CD4-positive, alpha-beta memory T cell (primary cell): ENCODE data around the gene SCG2. TPM values are rescaled to one million over a fixed set of nuclear protein-coding genes. Genes with fewer than 3 reads are reported as not detected.

Experiments used
- CTCF ChIA-PET: fragments of 350-600 bp; sonication (Branson Sonifier 250); formaldehyde crosslinking; loops from one replicate; lab custom pipeline; 2021; ENCODE audit warnings: inconsistent platforms; ENCODE audit not compliant: partially characterized antibody; lab: Charles Lee
- POLR2A ChIA-PET: fragments of 350-600 bp; sonication (Branson Sonifier 250); formaldehyde crosslinking; loops from one replicate; lab custom pipeline; 2021; ENCODE audit not compliant: partially characterized antibody; lab: Charles Lee
- DNase-seq, 5 donors: peaks; one replicate each; pipeline versions ENCODE4 v3.0.0 to v3.0.0-alpha.2; 2020 to 2022; ENCODE audit warnings: mixed read lengths in 1 of 5
- H3K27ac ChIP-seq: one replicate; pipeline ENCODE4 v1.7.0; 2013; ENCODE audit warnings: low read depth, low read length
- H3K27me3 ChIP-seq: 2 replicates; pipeline ENCODE4 v1.7.0; 2013; ENCODE audit warnings: mild to moderate bottlenecking, low read length, moderate library complexity; ENCODE audit not compliant: insufficient read depth
- H3K36me3 ChIP-seq: 2 replicates; pipeline ENCODE4 v1.7.0; 2013; ENCODE audit warnings: mild to moderate bottlenecking, low read length, moderate library complexity; ENCODE audit not compliant: insufficient read depth
- H3K4me1 ChIP-seq: 2 replicates; pipeline ENCODE4 v1.7.0; 2013; ENCODE audit warnings: mild to moderate bottlenecking, low read length, moderate library complexity; ENCODE audit not compliant: insufficient read depth
- H3K4me3 ChIP-seq, 2 donors: one replicate each; pipeline ENCODE4 v1.7.0; 2013; ENCODE audit warnings: low read length in 2 of 2, mild to moderate bottlenecking in 1 of 2
- H3K9me3 ChIP-seq, 2 donors: one replicate each; pipeline ENCODE4 v1.7.0; 2013; ENCODE audit warnings: low read length in 2 of 2, control low read depth in 1 of 2; ENCODE audit not compliant: control insufficient read depth in 1 of 2
- H3K27ac Mint-ChIP-seq, 7 donors: one replicate each; pipeline ENCODE4 v1.8.0; 2020 to 2021; ENCODE audit warnings: mixed read lengths in 7 of 7, mild to moderate bottlenecking in 6 of 7, inconsistent platforms in 3 of 7, moderate library complexity in 3 of 7
- H3K27me3 Mint-ChIP-seq, 2 donors: one replicate each; pipeline ENCODE4 v1.8.0; 2020 to 2021; ENCODE audit warnings: mixed read lengths in 2 of 2
- H3K36me3 Mint-ChIP-seq, 2 donors: one replicate each; pipeline ENCODE4 v1.8.0; 2020 to 2021; ENCODE audit warnings: mixed read lengths in 2 of 2, inconsistent platforms in 1 of 2, mild to moderate bottlenecking in 1 of 2
- H3K4me1 Mint-ChIP-seq, 4 donors: one replicate each; pipeline ENCODE4 v1.8.0; 2020 to 2021; ENCODE audit warnings: mixed read lengths in 4 of 4, mild to moderate bottlenecking in 1 of 4
- H3K4me3 Mint-ChIP-seq, 8 donors: one replicate each; pipeline ENCODE4 v1.8.0; 2020 to 2021; ENCODE audit warnings: mixed read lengths in 8 of 8, mild to moderate bottlenecking in 7 of 8, moderate library complexity in 6 of 8, inconsistent platforms in 3 of 8
- H3K9me3 Mint-ChIP-seq, 8 donors: one replicate each; pipeline ENCODE4 v1.8.0; 2020 to 2021; ENCODE audit warnings: mixed read lengths in 8 of 8, mild to moderate bottlenecking in 5 of 8, inconsistent platforms in 3 of 8, moderate library complexity in 1 of 8
- intact Hi-C: fragments of 100-400 bp; cut with micrococcal nuclease; formaldehyde crosslinking; loops from one replicate; pipeline ENCODE4 v1.15.1; 2023
- polyA plus RNA-seq, 2 donors: library from polyadenylated mRNA; unstranded; fragments of 300-500 nt; fragmentation: Illumina TruSeq; gene quantifications; one replicate each; pipeline ENCODE4 v1.2.3, GENCODE V29; 2021
- total RNA-seq, 2 experiments: library from RNA; stranded (reverse); gene quantifications; one replicate each; pipeline ENCODE4 v1.2.3, GENCODE V29; 2021

The SCG2 gene, protein sequence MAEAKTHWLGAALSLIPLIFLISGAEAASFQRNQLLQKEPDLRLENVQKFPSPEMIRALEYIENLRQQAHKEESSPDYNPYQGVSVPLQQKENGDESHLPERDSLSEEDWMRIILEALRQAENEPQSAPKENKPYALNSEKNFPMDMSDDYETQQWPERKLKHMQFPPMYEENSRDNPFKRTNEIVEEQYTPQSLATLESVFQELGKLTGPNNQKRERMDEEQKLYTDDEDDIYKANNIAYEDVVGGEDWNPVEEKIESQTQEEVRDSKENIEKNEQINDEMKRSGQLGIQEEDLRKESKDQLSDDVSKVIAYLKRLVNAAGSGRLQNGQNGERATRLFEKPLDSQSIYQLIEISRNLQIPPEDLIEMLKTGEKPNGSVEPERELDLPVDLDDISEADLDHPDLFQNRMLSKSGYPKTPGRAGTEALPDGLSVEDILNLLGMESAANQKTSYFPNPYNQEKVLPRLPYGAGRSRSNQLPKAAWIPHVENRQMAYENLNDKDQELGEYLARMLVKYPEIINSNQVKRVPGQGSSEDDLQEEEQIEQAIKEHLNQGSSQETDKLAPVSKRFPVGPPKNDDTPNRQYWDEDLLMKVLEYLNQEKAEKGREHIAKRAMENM
- not detected for total RNA-seq
- not detected for polyA plus RNA-seq

DNA sequence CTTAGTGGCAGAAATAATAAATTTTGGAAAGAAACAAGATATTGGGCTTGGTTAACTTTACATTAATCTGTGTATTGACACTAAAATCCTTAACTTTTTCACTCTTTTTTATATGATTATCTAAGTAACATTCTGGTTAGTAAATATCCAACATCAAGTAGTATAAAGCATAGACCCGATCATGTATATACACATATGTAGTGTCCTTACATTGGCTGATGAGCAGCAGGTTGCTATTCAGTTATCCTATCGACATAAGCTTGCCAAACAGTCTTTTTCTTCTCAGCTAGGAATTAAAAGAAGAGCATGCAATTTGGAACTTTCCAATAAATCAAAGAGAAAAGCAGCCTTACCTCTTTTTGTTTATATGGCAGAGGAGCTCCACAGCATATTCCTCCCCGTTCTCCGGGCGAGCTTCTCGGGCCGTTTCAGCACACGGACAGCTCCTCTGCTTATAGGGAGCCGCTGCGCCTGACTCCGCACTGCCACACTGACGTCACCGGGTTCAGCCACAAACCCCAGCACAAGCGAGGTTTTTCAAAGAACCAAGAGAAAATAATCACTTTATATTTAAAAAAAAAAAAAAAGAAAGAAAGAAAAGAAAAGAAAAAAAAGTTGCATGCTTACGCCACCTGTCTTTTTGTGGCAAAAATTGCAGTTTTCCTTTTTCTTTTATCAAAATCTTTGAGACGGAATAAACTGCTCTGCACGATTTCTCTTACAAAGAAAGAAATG lies at the start of gene SCG2:
SCG2 (minus strand) TSS at position 430 of the 735 bp plus-strand sequence. CDS start 3,079 bp downstream, outside the sequence.
- Mint-ChIP-seq H3K27me3 (peaks cover 1 to 7% of the 10 kb centered on the region in 2 donors), H3K4me1 (peaks cover 0 to 2% (median 0%) of the 10 kb centered on the region in 4 donors), H3K36me3 (no peaks in the 10 kb centered on the region), H3K9me3 (peaks cover 0 to 8% (median 1%) of the 10 kb centered on the region in 8 donors), H3K27ac (peak within 1 kb of the TSS in 1 of 7 donors; percentile 16), H3K4me3 (peak within 1 kb of the TSS in 3 of 8 donors; percentile 4 to 41 (median 25))
- Histone ChIP-seq H3K4me1 (no peaks in the 10 kb centered on the region), H3K36me3 (no peaks in the 10 kb centered on the region), H3K27ac (no peak within 1 kb of the TSS), H3K4me3 (no peak within 1 kb of the TSS), H3K27me3 (no peaks in the 10 kb centered on the region), H3K9me3 (no peaks in the 10 kb centered on the region)
- peak in 4 of 5 donors; percentile 8 to 17 (median 12) for DNase-seq
- intact Hi-C loops, result no loop called here
- CTCF ChIA-PET, result no interaction called here
- POLR2A ChIA-PET, result no interaction called here

- CTCF ChIA-PET, result interaction anchor here (0.8 kb wide), 1 partner anchor 16 kb away, joined by 3 read pairs; no protein-coding TSS in a partner anchor
- H3K36me3 ChIP-seq, result no peaks in the 10 kb centered on the region
- Mint-ChIP-seq H3K9me3 (peaks cover 0 to 4% (median 0%) of the 10 kb centered on the region in 8 donors), H3K4me1 (no peaks in the 10 kb centered on the region), H3K36me3 (no peaks in the 10 kb centered on the region), H3K4me3 (no peak overlapping the region), H3K27me3 (peaks cover 3 to 4% of the 10 kb centered on the region in 2 donors), H3K27ac (no peak overlapping the region)
- H3K4me1 ChIP-seq, result no peaks in the 10 kb centered on the region
- H3K9me3 ChIP-seq, result no peaks in the 10 kb centered on the region
- no peak overlapping the region for H3K4me3 ChIP-seq
- no peak for DNase-seq
- intact Hi-C loops, result no loop called here
- POLR2A ChIA-PET, result no interaction called here
- H3K27me3 ChIP-seq, result no peaks in the 10 kb centered on the region
- H3K27ac ChIP-seq, result no peak overlapping the region
Measured at GRCh38 chr2:223649554-223650533, 47.7 kb upstream of the SCG2 start.

- Histone ChIP-seq H3K9me3 (no peaks in the 10 kb centered on the region), H3K4me3 (no peak overlapping the region), H3K27ac (no peak overlapping the region), H3K4me1 (no peaks in the 10 kb centered on the region), H3K36me3 (no peaks in the 10 kb centered on the region), H3K27me3 (no peaks in the 10 kb centered on the region)
- H3K4me1 Mint-ChIP-seq, result no peaks in the 10 kb centered on the region
- DNase-seq, result no peak
- H3K36me3 Mint-ChIP-seq, result no peaks in the 10 kb centered on the region
- POLR2A ChIA-PET, result no interaction called here
- intact Hi-C loops, result no loop called here
- CTCF ChIA-PET, result no interaction called here
- H3K27ac Mint-ChIP-seq, result no peak overlapping the region
- H3K27me3 Mint-ChIP-seq, result peaks cover 2 to 3% of the 10 kb centered on the region in 2 donors
- no peak overlapping the region for H3K4me3 Mint-ChIP-seq
- peaks cover 0 to 4% (median 0%) of the 10 kb centered on the region in 8 donors for H3K9me3 Mint-ChIP-seq
Measured at GRCh38 chr2:223648755-223649154, 46.6 kb upstream of the SCG2 start.

- H3K27me3 ChIP-seq, result no peaks in the 10 kb centered on the region
- H3K36me3 Mint-ChIP-seq, result no peaks in the 10 kb centered on the region
- no peak overlapping the region for H3K27ac Mint-ChIP-seq
- POLR2A ChIA-PET, result no interaction called here
- H3K4me1 ChIP-seq, result no peaks in the 10 kb centered on the region
- no peaks in the 10 kb centered on the region for H3K4me1 Mint-ChIP-seq
- intact Hi-C loops, result no loop called here
- no peak overlapping the region for H3K4me3 Mint-ChIP-seq
- DNase-seq, result no peak
- H3K27ac ChIP-seq, result no peak overlapping the region
- H3K4me3 ChIP-seq, result no peak overlapping the region
- no peaks in the 10 kb centered on the region for H3K9me3 ChIP-seq
- no peaks in the 10 kb centered on the region for H3K36me3 ChIP-seq
- CTCF ChIA-PET, result no interaction called here
- peaks cover 0 to 3% (median 0%) of the 10 kb centered on the region in 8 donors for H3K9me3 Mint-ChIP-seq
- peaks cover 0 to 3% of the 10 kb centered on the region in 2 donors for H3K27me3 Mint-ChIP-seq
Measured at GRCh38 chr2:223647258-223647952, 45.2 kb upstream of the SCG2 start.

- H3K27ac Mint-ChIP-seq, result no peak overlapping the region
- no peak overlapping the region for H3K4me3 Mint-ChIP-seq
- no peaks in the 10 kb centered on the region for H3K36me3 Mint-ChIP-seq
- peaks cover 2 to 3% of the 10 kb centered on the region in 2 donors for H3K27me3 Mint-ChIP-seq
- no peak for DNase-seq
- H3K27ac ChIP-seq, result no peak overlapping the region
- H3K9me3 Mint-ChIP-seq, result peaks cover 0 to 4% (median 0%) of the 10 kb centered on the region in 8 donors
- no peaks in the 10 kb centered on the region for H3K27me3 ChIP-seq
- intact Hi-C loops, result no loop called here
- ChIA-PET POLR2A (no interaction called here), CTCF (no interaction called here)
- H3K4me3 ChIP-seq, result no peak overlapping the region
- no peaks in the 10 kb centered on the region for H3K4me1 ChIP-seq
- H3K9me3 ChIP-seq, result no peaks in the 10 kb centered on the region
- H3K4me1 Mint-ChIP-seq, result no peaks in the 10 kb centered on the region
- no peaks in the 10 kb centered on the region for H3K36me3 ChIP-seq
Measured at GRCh38 chr2:223644136-223644535, 42.0 kb upstream of the SCG2 start.

- Mint-ChIP-seq H3K4me3 (no peak overlapping the region), H3K36me3 (no peaks in the 10 kb centered on the region), H3K27me3 (peaks cover 2 to 3% of the 10 kb centered on the region in 2 donors), H3K4me1 (no peaks in the 10 kb centered on the region), H3K27ac (no peak overlapping the region), H3K9me3 (peaks cover 0 to 4% (median 0%) of the 10 kb centered on the region in 8 donors)
- Histone ChIP-seq H3K4me1 (no peaks in the 10 kb centered on the region), H3K36me3 (no peaks in the 10 kb centered on the region), H3K27ac (no peak overlapping the region), H3K9me3 (no peaks in the 10 kb centered on the region), H3K4me3 (no peak overlapping the region), H3K27me3 (no peaks in the 10 kb centered on the region)
- intact Hi-C loops, result no loop called here
- no peak for DNase-seq
- CTCF ChIA-PET, result interaction anchor here (0.9 kb wide), 1 partner anchor 21 kb away, joined by 5 read pairs; no protein-coding TSS in a partner anchor
- POLR2A ChIA-PET, result no interaction called here
Measured at GRCh38 chr2:223643309-223643708, 41.1 kb upstream of the SCG2 start.
